GM12872 (cell line): ENCODE results near the gene PSD4.
A peak's percentile ranks its signal among the peaks of the same experiment; 100 is the strongest.

Experiments
- CTCF ChIP-seq: IDR thresholded peaks from 3 replicates; pipeline ENCODE4 v1.5.1; 2011; ENCODE audit warnings: low read depth, mild to moderate bottlenecking, low read length, moderate library complexity; ENCODE audit not compliant: insufficient read depth

Gene PSD4

GRCh38 chr2:113231064-113231463, 57.3 kb downstream of the PSD4 start:
- TF ChIP-seq CTCF = no peak

GRCh38 chr2:113232123-113232522, 58.4 kb downstream of the PSD4 start:
- TF ChIP-seq CTCF = no peak

- no peak for TF ChIP-seq CTCF
Measured at GRCh38 chr2:113232740-113233139, 59.0 kb downstream of the PSD4 start.

- TF ChIP-seq CTCF = peak; percentile 47
Measured at GRCh38 chr2:113233593-113234550, 60.1 kb downstream of the PSD4 start.

- no peak for TF ChIP-seq CTCF
Measured at GRCh38 chr2:113234721-113235346, 61.1 kb downstream of the PSD4 start.

- no peak for TF ChIP-seq CTCF
Measured at GRCh38 chr2:113236367-113237159, 62.8 kb downstream of the PSD4 start.
